ENCODE data around the gene HSD17B14.

- TF ChIP-seq CTCF (IDR thresholded peaks at IDR 0.05; ENCODE audit: low read depth, low read length): no peak
- no peak for TF ChIP-seq EZH2phosphoT487 (IDR thresholded peaks at IDR 0.05; ENCODE audit: low read depth)
These were observed 1.4 kb upstream of the HSD17B14 start for GRCh38 chr19:48837687-48838086.

All from OCI-LY3 (cell line).